DMS79 treated with DMSO at 0.1 percent for 48 hours (cell line): ENCODE results near the gene VARS2.
A peak's percentile ranks its signal among the peaks of the same experiment; 100 is the strongest.
"Not testable (repeated sequence)": the region's sequence is repeated elsewhere in the genome, so short reads cannot be mapped to it uniquely, and the experiment has no call there.

ENCODE experiments used
- DNase-seq: peaks from one replicate; lab custom pipeline; 2025; lab: John Stamatoyannopoulos, UW

Gene VARS2

GRCh38 chr6:30898750-30899360 lies 15.2 kb upstream of the VARS2 start:
- no peak for DNase-seq

- DNase-seq, result no peak
These were observed 13.1 kb upstream of the VARS2 start for GRCh38 chr6:30900863-30901417.

- DNase-seq, result no peak
These were observed 12.6 kb upstream of the VARS2 start for GRCh38 chr6:30901436-30901835.

GRCh38 chr6:30902196-30902595 lies 11.8 kb upstream of the VARS2 start:
- DNase-seq, result not testable (repeated sequence)

- no peak for DNase-seq
These were observed 11.3 kb upstream of the VARS2 start for GRCh38 chr6:30902709-30903108.

GRCh38 chr6:30903236-30903635 lies 10.8 kb upstream of the VARS2 start:
- no peak for DNase-seq

- DNase-seq, result not testable (repeated sequence)
These were observed 6.7 kb upstream of the VARS2 start for GRCh38 chr6:30907290-30907757.

GRCh38 chr6:30907758-30908591 lies 6.1 kb upstream of the VARS2 start, which contains the start of gene GTF2H4:
Gene GTF2H4 (plus strand): TSS chr6:30908207.
- peak; percentile 98 for DNase-seq

- DNase-seq, result no peak
These were observed 5.3 kb upstream of the VARS2 start for GRCh38 chr6:30908700-30909099.

- not testable (repeated sequence) for DNase-seq
These were observed 3.6 kb upstream of the VARS2 start for GRCh38 chr6:30910473-30910872.

- DNase-seq, result no peak
These were observed 1.1 kb upstream of the VARS2 start for GRCh38 chr6:30912746-30913520.

- DNase-seq, result no peak
These were observed 340 bp upstream of the VARS2 start for GRCh38 chr6:30913721-30914075.

- DNase-seq, result no peak
These were observed 984 bp downstream of the VARS2 start for GRCh38 chr6:30914854-30915590.

- peak; percentile 40 for DNase-seq
These were observed 1.5 kb downstream of the VARS2 start for GRCh38 chr6:30915591-30915946.

GRCh38 chr6:30917041-30917440 lies 3.0 kb downstream of the VARS2 start:
- no peak for DNase-seq

GRCh38 chr6:30917487-30917886 lies 3.4 kb downstream of the VARS2 start:
- no peak for DNase-seq

GRCh38 chr6:30918670-30919069 lies 4.6 kb downstream of the VARS2 start:
- DNase-seq, result no peak

GRCh38 chr6:30922447-30922852 lies 8.4 kb downstream of the VARS2 start:
- DNase-seq, result no peak

- DNase-seq, result not testable (repeated sequence)
These were observed 10.1 kb downstream of the VARS2 start for GRCh38 chr6:30924040-30924627.

GRCh38 chr6:30926644-30927043 lies 12.6 kb downstream of the VARS2 start:
- DNase-seq, result no peak

GRCh38 chr6:30927080-30927479 lies 13.0 kb downstream of the VARS2 start:
- not testable (repeated sequence) for DNase-seq
